Neural progenitor cell (in vitro differentiated cells): ENCODE results near the gene MBP.

Experiments
- EZH2 ChIP-seq: fragments of 200-600 bp; sonication (generic); IDR thresholded peaks from 2 replicates; pipeline ENCODE4 v1.6.1; 2017; ENCODE audit warnings: antibody characterized with exemption, mild to moderate bottlenecking, moderate library complexity
- TF ChIP-seq, protein P1 (sequence below): fragments of 200-600 bp; sonication (generic); IDR thresholded peaks from 2 replicates; pipeline ENCODE4 v1.5.1; 2017; ENCODE audit warnings: antibody characterized with exemption, mild to moderate bottlenecking

DNA sequence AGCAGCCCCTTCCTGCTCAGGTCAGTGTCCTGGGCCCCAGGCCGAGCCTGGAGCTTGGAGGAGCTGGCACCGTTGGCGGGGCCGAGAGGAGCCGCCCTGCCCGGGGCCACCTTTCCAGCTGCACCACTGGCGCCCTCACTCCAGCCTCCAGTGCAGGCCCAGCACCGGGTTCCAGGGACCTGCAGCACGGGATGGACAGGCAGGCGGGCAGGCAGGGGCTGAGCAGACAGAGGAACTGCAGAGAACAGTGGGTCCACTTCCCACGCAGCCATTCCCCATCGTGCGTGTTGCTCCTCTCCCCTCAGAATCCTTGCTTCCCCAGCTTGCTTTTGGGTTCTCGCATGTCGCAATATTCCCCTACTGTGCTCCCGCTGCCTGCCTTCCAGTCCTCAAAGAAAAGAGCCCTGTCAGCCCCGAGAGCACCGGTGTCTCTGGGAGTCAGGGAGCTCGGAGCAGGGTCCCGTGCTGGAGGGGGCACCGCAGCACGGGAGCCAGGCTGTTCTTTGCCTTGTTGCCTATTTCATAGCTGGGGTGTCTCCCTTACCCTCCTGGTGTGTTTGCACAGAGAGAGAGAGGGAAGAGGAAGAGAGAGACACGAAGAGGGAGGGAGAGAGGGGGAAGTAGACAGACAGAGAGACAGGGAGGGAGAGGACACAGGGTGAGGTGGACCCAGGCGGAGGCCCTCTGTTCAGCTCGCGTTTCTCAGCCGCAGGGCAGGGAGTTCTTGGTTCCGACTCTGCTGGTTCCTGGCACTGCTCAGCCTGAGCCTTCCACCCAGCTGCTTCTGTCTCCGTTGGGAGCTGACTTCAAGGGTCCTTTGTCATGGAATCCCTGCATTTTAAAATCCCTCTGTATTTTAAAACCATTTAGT is 126.0 kb downstream of the MBP start:
- TF ChIP-seq, protein P1, sequence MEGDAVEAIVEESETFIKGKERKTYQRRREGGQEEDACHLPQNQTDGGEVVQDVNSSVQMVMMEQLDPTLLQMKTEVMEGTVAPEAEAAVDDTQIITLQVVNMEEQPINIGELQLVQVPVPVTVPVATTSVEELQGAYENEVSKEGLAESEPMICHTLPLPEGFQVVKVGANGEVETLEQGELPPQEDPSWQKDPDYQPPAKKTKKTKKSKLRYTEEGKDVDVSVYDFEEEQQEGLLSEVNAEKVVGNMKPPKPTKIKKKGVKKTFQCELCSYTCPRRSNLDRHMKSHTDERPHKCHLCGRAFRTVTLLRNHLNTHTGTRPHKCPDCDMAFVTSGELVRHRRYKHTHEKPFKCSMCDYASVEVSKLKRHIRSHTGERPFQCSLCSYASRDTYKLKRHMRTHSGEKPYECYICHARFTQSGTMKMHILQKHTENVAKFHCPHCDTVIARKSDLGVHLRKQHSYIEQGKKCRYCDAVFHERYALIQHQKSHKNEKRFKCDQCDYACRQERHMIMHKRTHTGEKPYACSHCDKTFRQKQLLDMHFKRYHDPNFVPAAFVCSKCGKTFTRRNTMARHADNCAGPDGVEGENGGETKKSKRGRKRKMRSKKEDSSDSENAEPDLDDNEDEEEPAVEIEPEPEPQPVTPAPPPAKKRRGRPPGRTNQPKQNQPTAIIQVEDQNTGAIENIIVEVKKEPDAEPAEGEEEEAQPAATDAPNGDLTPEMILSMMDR: no peak
- no peak for TF ChIP-seq EZH2
